ENCODE data around the gene ZNF213.
"Not testable (repeated sequence)": the region's sequence is repeated elsewhere in the genome, so short reads cannot be mapped to it uniquely, and the experiment has no call there.

The ZNF213 gene

DNA sequence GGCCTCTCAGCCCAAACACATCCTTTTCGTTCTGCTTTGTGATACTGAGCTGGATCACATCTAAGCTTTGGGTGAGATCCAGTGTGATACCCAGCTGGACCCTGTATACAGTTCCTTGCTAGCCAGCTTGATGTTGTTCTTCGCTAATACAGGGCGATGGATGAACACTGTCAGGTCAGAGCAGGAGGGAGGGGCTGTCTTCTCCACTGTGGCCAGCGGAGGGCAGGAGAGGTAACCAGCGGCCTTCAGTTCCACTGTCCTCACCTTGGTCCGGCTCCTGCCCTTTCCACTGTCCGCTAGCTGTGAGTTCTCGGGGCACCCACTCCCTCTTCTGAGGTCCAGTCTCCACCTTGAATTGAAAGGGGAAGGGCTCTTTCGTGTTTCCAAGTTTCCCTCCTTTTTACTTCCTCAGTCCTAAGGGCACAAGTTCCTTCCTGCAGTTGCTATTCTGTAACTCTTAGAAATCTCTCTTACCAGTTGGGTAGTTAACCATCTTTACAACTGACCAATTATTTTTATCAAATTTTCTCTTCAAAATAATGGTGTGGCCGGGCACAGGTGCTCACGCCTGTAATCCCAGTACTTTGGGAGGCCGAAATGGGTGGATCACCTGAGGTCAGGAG, 3.0 kb upstream of the ZNF213 start:
- peak; percentile 62 to 72 for DNase-seq

DNA sequence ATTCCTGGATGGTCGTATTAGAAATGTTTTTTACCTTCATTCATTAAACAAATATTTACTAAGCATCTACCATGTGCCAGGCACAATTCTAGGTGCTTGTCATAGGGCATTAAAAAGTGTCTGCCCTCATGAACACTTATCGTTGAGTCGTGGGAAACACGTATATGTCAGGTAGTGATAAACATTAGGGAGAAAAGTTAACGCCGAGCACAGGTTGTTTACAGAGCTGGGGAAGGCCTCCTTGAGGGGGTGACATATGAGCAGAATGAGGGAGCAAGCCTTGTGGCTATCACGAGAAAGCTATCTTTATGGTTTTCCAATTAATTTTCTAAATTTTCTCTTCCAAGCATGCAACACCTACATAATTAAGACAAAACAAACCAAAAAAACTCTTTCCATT, 985 bp upstream of the ZNF213 start:
- peak; percentile 56 to 62 for DNase-seq
- TF ChIP-seq POLR2A (IDR thresholded peaks at IDR 0.05; ENCODE audit: low read length), result no peak
- no peak for TF ChIP-seq GATA1 (IDR thresholded peaks at IDR 0.05; ENCODE audit: low read depth, low read length)

More for the DNA sequence above, 3.0 kb upstream of the ZNF213 start:
- no peak for TF ChIP-seq GATA1 (IDR thresholded peaks at IDR 0.05; ENCODE audit: low read depth, low read length)
- no peak for TF ChIP-seq POLR2A (IDR thresholded peaks at IDR 0.05; ENCODE audit: low read length)

DNA sequence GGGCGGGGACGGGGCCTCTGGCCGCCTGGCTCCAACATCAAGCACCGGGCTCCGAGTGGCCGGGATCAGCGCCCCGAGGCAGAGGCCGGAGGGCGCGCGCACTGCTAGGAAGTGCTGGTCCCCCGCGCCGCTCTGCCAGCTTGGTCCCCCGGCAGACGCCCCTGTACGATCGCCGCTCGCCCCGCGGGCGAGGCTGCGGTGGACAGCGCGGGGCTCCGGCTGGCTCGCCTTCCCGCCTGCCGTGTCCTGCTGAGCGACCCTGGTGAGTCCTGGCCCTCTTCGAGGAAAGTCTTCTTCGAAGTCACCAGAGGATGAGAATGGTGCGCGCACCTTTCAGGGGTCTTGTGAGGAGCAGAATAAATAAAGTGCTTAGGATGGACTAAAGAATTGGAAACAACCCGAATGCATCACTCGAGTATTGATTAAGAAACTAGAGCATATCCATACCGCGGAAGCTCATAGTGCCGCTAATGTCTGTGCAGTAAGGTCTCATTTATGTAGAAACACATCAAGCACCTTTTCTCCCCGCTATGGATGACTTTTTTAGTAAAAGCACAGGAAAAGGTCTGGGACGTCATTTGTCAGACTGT, 392 bp downstream of the ZNF213 start:
- TF ChIP-seq GATA1 (IDR thresholded peaks at IDR 0.05; ENCODE audit: low read depth, low read length) (no peak), POLR2A (IDR thresholded peaks at IDR 0.05; ENCODE audit: low read length) (no peak)

DNA sequence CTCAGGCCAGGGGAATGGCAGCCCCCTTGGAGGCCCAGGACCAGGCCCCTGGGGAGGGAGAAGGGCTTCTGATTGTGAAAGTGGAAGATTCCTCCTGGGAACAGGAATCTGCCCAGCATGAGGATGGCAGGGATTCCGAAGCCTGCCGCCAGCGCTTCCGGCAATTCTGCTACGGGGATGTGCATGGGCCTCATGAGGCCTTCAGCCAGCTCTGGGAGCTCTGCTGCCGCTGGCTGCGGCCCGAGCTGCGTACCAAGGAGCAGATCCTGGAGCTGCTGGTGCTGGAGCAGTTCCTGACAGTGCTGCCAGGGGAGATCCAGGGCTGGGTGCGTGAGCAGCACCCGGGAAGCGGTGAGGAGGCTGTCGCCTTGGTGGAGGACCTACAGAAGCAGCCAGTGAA, 2.4 kb downstream of the ZNF213 start:
- TF ChIP-seq POLR2A (IDR thresholded peaks at IDR 0.05; ENCODE audit: low read length), result no peak
- TF ChIP-seq GATA1 (IDR thresholded peaks at IDR 0.05; ENCODE audit: low read depth, low read length), result no peak
- no peak for DNase-seq

More for the DNA sequence above, 392 bp downstream of the ZNF213 start:
- no peak for DNase-seq

DNA sequence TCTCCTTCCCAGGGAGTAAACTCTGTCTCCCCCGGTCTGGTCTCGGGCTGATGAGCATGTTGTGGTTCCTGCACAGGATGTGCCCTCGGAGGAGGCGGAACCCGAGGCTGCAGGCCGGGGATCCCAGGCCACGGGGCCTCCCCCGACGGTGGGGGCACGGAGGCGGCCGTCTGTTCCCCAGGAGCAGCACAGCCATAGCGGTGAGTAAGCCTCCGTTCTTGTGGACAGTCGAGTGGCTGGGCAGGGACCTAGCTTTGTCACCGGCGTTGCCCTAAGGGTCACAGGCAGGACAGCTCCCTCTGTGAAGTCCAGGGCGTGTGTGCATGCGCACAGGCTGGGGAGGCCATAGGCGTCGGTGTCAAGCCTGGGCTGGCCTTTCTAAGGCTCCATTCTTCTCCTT, 3.5 kb downstream of the ZNF213 start:
- no peak for DNase-seq
- TF ChIP-seq POLR2A (IDR thresholded peaks at IDR 0.05; ENCODE audit: low read length), result no peak
- TF ChIP-seq GATA1 (IDR thresholded peaks at IDR 0.05; ENCODE audit: low read depth, low read length), result no peak

DNA sequence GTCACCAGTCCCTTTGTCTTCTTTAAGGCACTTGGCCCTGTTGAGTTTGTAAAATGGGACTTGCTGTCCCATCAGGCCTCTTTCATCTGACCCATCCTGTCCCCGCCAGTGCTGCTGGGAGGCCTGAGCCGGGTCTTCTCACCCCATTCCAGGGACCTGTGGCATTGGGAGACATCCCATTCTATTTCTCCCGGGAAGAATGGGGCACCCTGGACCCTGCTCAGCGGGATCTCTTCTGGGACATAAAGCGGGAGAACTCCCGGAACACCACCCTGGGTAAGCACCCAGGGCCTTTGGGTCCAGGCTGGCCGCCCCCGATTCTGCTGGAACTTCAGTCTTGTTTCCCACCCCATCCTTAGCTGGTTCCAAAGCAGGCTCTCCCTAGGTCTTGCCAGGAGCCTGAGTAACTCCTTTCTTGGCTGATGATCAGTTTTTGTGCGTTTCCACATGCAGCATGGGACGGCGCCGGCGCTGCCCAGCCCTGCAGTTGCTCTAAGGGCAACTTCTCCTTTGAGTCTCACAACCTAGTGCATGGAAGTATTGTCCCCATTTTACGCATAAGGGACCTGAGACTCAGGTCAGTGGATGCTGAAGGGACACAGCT, 4.1 kb downstream of the ZNF213 start:
- no peak for DNase-seq
- TF ChIP-seq GATA1 (IDR thresholded peaks at IDR 0.05; ENCODE audit: low read depth, low read length), result no peak
- no peak for TF ChIP-seq POLR2A (IDR thresholded peaks at IDR 0.05; ENCODE audit: low read length)

DNA sequence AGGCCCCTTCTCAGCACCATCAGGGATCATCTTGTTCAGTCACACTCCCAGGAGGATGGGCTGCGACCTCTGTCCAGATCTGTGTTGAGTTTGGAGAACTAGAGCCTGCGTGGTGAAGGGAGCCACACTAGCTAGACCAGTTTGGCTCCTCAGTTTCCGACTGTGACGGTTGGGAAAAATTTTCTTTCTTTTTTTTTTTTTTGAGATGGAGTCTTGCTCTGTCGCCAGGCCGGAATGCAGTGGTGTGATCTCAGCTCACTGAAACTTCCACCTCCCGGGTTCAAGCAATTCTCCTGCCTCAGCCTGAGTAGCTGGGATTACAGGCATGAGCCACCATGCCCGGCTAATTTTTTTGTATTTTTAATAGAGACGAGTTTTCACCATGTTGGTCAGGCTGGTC, 4.7 kb downstream of the ZNF213 start:
- not testable (repeated sequence) for DNase-seq

DNA sequence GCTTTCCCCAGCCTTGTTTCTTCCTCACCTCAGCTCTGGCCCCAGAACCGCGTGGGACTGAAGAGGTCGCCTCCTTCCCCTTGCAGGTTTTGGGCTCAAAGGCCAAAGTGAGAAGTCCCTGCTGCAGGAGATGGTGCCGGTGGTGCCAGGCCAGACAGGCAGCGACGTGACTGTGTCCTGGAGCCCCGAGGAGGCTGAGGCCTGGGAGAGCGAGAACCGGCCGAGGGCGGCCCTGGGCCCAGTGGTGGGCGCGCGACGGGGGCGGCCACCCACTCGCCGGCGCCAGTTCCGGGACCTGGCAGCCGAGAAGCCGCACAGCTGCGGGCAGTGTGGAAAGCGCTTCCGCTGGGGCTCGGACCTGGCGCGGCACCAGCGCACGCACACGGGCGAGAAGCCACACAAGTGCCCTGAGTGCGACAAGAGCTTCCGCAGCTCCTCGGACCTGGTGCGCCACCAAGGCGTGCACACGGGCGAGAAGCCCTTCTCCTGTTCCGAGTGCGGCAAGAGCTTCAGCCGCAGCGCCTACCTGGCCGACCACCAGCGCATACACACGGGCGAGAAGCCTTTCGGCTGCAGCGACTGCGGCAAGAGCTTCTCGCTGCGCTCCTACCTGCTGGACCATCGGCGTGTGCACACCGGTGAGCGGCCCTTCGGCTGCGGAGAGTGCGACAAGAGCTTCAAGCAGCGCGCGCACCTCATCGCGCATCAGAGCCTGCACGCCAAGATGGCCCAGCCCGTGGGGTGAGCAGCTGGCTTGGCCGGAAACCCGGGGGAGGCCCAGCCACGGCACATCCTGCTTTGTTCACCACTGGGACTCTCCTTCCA, 6.0 kb downstream of the ZNF213 start:
- no peak for DNase-seq
- no peak for TF ChIP-seq GATA1 (IDR thresholded peaks at IDR 0.05; ENCODE audit: low read depth, low read length)
- TF ChIP-seq POLR2A (IDR thresholded peaks at IDR 0.05; ENCODE audit: low read length), result no peak

DNA sequence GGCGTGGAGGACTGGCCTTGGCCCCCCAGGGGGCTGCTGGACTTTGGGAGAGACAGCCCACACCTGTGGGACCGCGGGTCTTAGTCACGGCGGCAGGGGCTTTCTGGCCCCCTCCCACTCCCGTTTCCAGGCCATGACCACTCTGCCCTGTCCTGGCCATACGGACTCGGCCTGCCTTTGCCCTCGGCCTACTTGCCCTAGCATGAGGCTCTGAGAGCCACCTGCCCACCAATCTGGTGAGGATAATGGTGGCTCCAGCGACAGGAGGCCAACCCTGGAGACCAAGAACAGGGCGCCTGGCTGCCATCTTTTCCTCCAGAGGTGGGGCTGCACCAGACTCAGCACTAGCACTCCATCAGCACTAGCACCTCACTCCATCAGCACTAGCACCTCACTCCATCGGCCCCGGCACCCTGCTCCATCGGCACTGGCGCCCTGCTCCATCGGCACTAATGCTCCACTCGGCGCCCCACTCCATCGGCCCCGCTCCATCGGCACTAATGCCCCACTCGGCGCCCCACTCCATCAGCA, 7.0 kb downstream of the ZNF213 start:
- DNase-seq, result no peak
- TF ChIP-seq POLR2A (IDR thresholded peaks at IDR 0.05; ENCODE audit: low read length) (no peak), GATA1 (IDR thresholded peaks at IDR 0.05; ENCODE audit: low read depth, low read length) (no peak)

DNA sequence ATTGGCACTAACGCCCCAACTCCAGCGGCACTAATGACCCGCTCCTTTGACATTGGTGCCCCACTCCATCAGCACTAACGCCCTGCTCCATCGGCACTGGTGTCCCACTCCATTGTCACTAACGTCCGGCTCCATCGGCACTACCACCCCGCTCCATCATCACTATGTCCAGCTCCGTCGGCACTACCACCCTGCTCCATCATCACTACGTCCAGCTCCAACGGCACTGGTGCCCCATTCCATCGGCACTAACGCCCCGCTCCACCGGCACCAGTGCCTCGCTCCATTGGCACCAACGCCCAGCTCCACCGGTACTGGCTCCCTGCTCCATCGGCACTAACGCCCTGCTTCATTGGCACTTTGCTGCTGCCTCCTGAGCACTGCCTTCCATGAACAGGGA, 7.5 kb downstream of the ZNF213 start:
- TF ChIP-seq POLR2A (IDR thresholded peaks at IDR 0.05; ENCODE audit: low read length) (no peak), GATA1 (IDR thresholded peaks at IDR 0.05; ENCODE audit: low read depth, low read length) (no peak)
- DNase-seq, result no peak

DNA sequence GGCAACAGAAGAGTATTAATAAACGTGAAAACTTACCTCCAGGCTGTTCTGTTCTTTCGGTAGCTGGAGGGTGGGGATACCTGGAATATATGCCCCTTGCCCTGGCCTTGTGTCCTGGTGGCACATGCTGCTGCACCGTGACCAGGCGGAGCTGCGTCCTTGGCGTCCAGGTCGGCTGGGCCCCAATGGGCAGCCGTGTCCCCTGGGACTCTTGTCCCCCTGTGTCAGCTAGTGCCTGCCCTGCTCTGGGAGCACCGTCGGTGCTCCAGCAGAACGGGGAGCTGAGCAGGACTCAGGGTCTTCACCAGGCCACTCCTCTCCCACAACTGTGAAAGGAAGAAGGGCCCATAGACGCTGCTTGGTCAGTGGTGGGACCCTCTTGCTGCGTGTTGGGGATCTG, 7.9 kb downstream of the ZNF213 start:
- TF ChIP-seq GATA1 (IDR thresholded peaks at IDR 0.05; ENCODE audit: low read depth, low read length), result no peak
- no peak for DNase-seq

DNA sequence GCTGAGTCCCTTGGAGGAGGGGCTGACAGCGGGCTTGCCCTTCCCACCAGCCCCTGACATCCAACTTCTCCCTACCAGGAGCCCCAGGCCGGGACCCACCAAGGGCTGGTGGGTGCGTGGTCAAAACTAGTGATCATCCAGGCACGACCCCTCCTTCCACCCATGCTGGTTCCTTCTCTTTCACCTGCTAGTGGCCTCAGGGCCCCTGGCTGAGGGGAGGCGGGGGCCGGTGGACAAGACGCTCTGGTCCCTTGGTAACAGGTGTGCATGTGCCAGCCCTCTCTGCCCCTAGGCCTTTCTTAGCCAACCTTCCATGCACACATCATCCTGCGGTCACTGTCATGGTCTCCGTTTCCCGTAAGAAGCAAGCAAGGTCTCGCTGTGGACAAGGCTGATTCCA, 8.4 kb downstream of the ZNF213 start:
- no peak for TF ChIP-seq GATA1 (IDR thresholded peaks at IDR 0.05; ENCODE audit: low read depth, low read length)
- no peak for TF ChIP-seq POLR2A (IDR thresholded peaks at IDR 0.05; ENCODE audit: low read length)

DNA sequence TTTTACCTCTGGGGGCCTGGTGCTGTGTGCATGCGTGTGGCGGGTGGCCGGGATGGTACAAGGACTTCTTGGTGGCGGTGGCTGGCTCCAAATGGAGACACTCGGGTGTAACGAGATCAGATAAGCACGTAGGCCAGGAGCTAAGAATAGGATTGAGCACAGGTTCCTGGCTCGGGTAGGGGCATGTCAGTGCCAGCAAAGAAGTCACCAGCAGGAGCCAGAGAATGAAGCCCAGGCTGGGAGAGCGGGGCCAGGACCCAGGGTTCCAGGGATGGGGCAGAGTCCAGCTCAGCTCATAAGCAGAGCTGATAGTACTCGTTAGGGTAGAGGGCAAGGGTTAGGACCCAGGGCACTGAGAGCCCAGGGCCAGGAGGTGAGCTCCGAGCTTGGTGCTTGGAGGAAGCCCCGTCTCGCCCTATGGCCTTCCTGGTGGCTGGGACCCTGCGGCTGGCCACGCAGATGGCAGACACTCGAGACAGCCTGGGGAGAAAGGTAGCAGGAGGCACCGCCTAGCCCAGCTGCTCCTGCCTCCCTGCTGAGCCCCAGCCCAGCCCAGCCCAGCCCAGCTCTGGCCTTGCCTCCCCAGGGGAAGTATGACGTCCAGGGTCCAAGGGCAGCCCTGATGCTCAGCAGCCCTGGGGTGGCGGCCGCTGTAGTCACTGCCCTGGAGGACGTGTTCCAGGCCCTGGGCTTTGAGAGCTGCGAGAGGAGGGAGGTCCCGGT, 8.9 kb downstream of the ZNF213 start:
- DNase-seq, result no peak
- TF ChIP-seq POLR2A (IDR thresholded peaks at IDR 0.05; ENCODE audit: low read length) (no peak), GATA1 (IDR thresholded peaks at IDR 0.05; ENCODE audit: low read depth, low read length) (no peak)

More for the DNA sequence above, 8.4 kb downstream of the ZNF213 start:
- DNase-seq, result no peak
